GM23338 (cell line): Measurements from ENCODE around the gene TRABD.

Experiments
- CTCF ChIP-seq, 2 experiments: fragments of 200-600 bp in 1 of 2; sonication (generic) in 1 of 2; conservative IDR thresholded peaks; 2 replicates each; pipeline versions ENCODE4 v1.5.1 to v1.6.1; 2016 to 2017; ENCODE audit warnings: antibody characterized with exemption in 2 of 2, low read depth in 2 of 2, mild to moderate bottlenecking in 2 of 2, moderate library complexity in 1 of 2
- ETS1 ChIP-seq: IDR thresholded peaks from 2 replicates; pipeline ENCODE4 v1.6.1; 2016; ENCODE audit warnings: antibody characterized with exemption
- EZH2 ChIP-seq: fragments of 200-600 bp; sonication (generic); IDR thresholded peaks from one replicate; pipeline ENCODE4 v1.8.0; 2017; ENCODE audit warnings: antibody characterized with exemption, mild to moderate bottlenecking, low read depth; ENCODE audit not compliant: unreplicated experiment
- EZH2phosphoT487 ChIP-seq: fragments of 200-600 bp; sonication (generic); IDR thresholded peaks from one replicate; pipeline ENCODE4 v1.8.1; 2018; ENCODE audit warnings: antibody characterized with exemption; ENCODE audit not compliant: unreplicated experiment
- NANOG ChIP-seq: IDR thresholded peaks from 2 replicates; pipeline ENCODE4 v1.6.1; 2016; ENCODE audit warnings: antibody characterized with exemption, borderline replicate concordance
- POLR2AphosphoS5 ChIP-seq: IDR thresholded peaks from 2 replicates; pipeline ENCODE4 v1.6.1; 2016; ENCODE audit warnings: antibody characterized with exemption, low read depth
- REST ChIP-seq: IDR thresholded peaks from one replicate; pipeline ENCODE4 v1.6.1; 2018; ENCODE audit warnings: antibody characterized with exemption; ENCODE audit not compliant: unreplicated experiment
- STAT1 ChIP-seq: IDR thresholded peaks from one replicate; pipeline ENCODE4 v1.6.1; 2016; ENCODE audit warnings: antibody characterized with exemption; ENCODE audit not compliant: unreplicated experiment
- ZNF114 ChIP-seq: fragments of 250-450 bp; sonication (Bioruptor Pico); IDR thresholded peaks from 2 replicates; pipeline ENCODE4 v1.5.0; 2020; ENCODE audit warnings: mild to moderate bottlenecking, moderate library complexity
- ZNF331 ChIP-seq: fragments of 250-450 bp; sonication (Bioruptor Pico); IDR thresholded peaks from 2 replicates; pipeline ENCODE4 v1.5.0; 2020; ENCODE audit warnings: low read depth, mild to moderate bottlenecking, moderate library complexity

- no peak for TF ChIP-seq REST
- TF ChIP-seq CTCF (conservative IDR thresholded peaks at IDR 0.05; ENCODE audit: low read depth in 2 of 2), result no peak
- TF ChIP-seq POLR2AphosphoS5, result no peak
- no peak for TF ChIP-seq STAT1
- no peak for TF ChIP-seq EZH2
- TF ChIP-seq EZH2phosphoT487, result no peak
- TF ChIP-seq ZNF331, result no peak
- TF ChIP-seq ZNF114 (CRISPR knock-in tag), result no peak
- no peak for TF ChIP-seq NANOG
- TF ChIP-seq ETS1, result no peak
Observed at GRCh38 chr22:50184902-50185374, 775 bp upstream of the TRABD start.
